Measurements from ENCODE around the gene CENPN.

Gene CENPN

DNA sequence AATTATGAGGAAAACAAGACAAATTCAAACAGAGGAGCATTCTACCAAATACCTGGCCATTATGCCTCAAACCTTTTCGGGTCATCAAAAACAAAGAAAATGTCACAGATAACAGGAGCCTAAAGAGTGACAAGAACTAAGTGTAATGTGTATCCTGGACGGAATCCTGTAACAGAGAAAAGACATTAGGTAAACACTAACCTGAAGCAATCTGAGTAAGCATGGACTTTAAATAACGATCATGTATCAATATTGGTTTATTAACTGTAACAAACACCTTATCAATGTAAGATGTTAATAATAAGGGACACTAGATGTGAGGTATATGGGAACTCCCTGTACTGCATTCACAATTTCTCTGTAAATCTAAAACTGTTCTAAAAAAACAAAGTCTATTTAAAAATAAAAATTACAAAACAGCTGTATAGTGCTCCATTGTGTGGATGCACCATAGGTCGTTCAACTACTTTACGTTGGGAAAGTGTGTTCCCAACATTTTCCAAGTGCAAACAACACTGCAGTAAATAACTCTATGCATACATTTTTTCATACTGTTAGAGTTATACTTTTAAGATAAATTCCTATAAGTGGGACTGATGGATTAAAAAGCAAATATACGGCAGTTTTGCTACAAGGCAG is 15.1 kb upstream of the CENPN start:
- no peak for DNase-seq (ENCODE audit: low read depth in 1 of 2, low spot score in 1 of 2)

DNA sequence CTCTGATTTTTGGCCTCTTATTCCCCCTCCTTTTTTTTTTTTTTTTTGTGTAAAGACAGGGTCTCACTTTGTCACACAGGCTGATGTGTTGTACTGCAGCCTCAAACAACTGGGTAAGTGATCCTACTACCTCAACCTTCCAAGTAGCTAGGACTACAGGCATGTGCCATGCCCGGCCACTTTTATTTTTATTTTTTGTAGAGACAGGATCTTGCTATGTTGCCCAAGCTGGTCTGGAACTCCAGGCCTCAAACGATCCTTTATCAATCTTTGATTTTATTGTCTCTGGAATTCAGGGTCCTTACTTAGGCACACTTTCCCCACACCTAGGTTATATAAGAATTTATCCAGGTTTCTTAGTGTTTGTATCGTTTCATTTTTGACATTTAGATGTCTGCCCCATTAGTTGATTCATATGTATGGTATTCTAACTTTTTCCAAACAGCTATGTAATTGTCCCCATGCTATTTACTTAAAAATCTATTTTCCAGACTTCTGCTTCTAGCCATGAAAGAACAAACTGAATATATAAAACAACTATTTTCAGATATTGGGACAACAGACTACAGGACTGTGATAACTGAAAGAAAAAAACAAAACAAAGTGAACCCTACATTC is 14.2 kb upstream of the CENPN start:
- DNase-seq (ENCODE audit: low read depth in 1 of 2, low spot score in 1 of 2) = no peak

DNA sequence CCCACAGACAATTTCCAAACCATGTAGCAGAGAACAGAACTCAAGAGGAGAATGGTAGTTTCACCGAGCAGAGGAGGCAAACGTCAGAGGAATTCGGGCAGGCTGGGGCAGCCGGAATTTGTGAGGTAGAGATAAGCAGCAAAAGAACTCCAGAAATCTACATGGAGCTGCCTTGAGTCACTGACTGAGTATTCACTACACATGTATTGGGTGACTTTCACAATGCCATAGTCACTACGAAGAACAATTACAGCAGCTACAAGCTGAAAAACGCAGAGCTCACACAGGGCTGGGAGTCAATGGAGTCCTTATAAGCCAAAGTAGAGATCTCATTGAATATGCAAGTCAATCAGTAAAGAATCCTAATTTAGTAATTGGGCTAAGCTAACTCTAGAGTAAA is 13.7 kb upstream of the CENPN start:
- DNase-seq (ENCODE audit: low read depth in 1 of 2, low spot score in 1 of 2) = no peak

DNA sequence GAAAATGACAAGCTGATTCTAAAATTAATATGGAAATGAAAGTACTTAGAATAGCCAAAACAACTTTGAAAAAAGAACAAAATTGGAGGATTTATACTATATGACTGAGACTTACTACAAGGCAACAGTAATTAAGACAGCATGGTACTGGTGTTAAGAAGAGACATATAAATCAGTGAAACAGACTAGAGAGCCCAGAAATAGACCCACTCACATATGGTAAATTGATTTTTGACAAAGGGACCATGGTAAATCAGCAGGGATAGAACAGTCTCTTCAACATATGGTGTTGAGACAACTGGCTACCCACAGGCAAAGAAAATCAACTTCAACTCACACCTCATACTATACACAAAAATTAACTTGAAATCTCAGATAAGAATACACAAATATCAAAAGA is 13.2 kb upstream of the CENPN start:
- no peak for DNase-seq (ENCODE audit: low read depth in 1 of 2, low spot score in 1 of 2)

DNA sequence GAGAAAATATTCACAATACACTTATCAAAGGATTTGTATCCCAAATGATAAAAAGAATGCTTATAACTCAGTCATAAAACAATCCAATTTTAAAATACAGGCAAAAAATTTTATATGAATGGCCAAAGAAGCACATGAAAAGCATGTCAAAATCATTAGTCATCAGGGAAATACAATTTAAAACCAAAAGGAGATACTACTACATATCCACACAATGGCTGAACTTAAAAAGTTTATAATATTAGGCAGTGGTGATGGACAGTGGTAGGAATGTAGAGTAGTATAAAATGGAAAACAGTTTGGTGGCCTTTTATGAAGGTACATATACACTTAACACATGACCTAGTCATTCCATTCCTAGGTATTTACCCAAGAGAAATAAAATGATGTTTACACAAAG is 12.6 kb upstream of the CENPN start:
- DNase-seq (ENCODE audit: low read depth in 1 of 2, low spot score in 1 of 2) = no peak

DNA sequence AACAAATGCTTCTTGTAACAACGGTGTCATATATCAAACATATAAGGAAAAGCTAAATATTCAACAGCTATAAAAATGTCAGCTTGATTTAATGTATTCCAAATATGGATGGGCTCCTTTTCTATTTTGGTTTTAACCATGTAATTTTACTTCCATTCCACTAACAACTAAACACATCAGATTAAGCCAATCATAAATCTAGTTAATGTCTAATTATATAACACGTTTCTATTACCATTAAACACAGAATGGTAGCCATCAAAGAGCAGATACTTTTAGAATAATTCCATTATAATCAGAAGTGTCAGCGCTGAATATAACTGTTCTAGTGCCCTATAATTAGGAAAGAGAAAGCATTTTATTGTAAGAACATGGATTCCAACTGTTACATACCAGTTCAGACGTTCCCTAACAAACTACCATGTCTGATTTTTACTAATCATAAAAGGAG is 10.3 kb upstream of the CENPN start:
- DNase-seq (ENCODE audit: low read depth in 1 of 2, low spot score in 1 of 2) = no peak

DNA sequence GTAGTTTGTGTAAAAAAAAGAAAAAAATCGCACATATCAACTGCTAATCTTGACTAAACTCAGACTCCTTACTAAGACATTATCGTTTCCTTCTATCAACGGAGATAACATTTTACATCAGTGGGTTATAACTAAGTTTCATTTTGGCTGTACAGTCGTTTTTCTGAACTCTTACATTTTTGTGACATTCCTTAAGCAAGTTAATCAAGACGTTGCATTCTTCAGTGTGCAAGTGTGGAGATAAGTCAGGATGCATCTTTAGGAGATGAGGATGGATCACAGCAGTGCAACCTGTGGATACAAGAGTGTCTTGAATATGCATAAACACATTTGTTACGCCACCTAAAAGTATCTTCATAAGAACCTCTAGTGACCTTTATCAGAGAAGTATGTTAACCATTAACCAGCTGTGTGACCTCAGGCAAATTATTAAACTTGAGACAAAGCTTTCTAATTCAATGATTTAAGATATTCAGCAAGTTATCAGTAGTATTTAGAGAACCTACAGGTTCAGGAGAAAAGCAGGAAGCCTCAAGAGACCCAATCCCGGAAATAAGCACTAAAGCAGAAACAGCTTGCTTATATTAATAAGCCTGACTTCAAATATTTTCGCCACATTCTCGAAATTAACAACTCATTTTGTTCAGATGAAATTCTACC is 9.7 kb upstream of the CENPN start:
- no peak for DNase-seq (ENCODE audit: low read depth in 1 of 2, low spot score in 1 of 2)

DNA sequence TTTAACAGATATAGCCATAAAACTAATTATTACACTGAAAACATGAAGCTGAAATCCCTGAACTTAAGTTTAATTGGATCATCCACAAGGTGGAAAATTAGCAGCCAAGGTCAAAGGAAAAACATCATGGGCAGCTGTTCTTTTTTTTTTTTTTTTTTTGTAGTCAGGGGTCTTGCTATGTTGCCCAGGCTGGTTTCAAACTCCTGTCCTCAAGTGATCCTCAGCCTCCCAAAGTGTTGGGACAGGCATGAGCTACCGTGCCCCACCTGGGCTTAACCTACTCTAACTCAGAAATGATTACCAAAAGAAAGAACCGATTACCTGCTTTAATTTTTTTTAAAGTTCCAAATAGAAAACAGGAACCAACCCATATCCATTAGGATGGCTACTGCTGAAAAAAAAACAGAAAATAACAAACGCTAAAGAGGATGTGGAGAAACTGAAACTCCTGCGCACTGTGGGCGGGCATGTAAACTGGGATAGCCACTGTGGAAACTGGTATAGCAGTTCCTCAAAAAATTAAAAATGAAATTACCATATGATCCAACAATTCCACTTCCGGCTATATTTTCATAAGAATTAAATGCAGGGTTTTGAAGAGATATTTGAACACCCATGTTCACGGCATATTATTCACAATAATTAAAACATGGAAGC is 8.9 kb upstream of the CENPN start:
- no peak for DNase-seq (ENCODE audit: low read depth in 1 of 2, low spot score in 1 of 2)

DNA sequence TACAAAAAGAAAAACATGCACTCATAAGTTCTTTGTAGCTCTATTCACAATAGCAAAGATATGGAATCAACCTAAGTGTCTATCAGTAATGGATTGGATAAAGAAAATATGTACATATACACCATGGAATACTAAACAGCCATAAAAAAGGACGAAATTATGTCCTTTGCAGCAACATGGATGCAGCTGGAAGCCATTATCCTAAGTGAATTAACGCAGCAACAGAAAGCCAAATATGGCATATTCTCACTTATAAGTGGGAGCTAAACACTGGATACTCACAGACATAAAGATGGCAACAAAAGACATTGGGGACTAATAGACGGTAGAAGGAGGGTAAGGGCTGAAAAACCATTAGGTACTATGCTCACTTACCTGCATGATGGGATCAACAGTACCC is 6.1 kb upstream of the CENPN start:
- DNase-seq (ENCODE audit: low read depth in 1 of 2, low spot score in 1 of 2) = no peak

DNA sequence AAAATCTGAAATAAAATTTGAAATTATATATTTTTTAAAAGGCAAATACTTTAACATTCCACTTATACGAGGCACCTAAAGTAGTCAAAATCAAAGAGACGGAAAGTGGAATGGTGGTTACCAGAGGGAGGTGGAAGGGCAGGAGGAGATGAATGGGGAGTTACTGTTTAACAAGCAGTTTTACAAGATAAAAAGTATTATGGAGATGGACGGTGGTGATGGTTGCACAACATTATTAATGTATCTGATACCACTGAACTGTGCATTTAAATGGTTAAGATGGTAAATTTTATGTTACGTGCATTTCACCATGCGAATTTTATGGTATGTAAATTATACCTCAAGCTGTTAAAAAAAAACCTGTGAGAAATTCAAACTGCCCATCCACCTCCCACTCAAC is 5.7 kb upstream of the CENPN start:
- no peak for DNase-seq (ENCODE audit: low read depth in 1 of 2, low spot score in 1 of 2)

DNA sequence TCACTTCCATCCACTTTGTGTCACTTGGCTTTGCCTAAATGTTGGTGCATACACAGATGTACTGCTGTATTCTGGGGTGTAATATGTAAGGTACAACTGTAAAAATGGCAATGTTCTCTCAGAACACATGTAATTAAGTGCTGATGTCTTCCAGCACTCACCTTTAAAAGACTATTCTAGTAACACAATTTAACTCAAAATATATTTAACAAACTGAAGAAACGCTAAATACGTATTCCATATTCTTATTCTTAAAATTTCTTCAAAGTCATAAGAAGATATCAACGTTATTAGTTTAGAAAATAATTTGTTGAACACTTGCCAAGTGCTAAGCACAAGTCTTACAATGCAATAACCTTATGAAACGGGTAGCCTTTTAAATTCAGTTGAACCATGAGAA is 4.0 kb upstream of the CENPN start:
- DNase-seq (ENCODE audit: low read depth in 1 of 2, low spot score in 1 of 2) = no peak

DNA sequence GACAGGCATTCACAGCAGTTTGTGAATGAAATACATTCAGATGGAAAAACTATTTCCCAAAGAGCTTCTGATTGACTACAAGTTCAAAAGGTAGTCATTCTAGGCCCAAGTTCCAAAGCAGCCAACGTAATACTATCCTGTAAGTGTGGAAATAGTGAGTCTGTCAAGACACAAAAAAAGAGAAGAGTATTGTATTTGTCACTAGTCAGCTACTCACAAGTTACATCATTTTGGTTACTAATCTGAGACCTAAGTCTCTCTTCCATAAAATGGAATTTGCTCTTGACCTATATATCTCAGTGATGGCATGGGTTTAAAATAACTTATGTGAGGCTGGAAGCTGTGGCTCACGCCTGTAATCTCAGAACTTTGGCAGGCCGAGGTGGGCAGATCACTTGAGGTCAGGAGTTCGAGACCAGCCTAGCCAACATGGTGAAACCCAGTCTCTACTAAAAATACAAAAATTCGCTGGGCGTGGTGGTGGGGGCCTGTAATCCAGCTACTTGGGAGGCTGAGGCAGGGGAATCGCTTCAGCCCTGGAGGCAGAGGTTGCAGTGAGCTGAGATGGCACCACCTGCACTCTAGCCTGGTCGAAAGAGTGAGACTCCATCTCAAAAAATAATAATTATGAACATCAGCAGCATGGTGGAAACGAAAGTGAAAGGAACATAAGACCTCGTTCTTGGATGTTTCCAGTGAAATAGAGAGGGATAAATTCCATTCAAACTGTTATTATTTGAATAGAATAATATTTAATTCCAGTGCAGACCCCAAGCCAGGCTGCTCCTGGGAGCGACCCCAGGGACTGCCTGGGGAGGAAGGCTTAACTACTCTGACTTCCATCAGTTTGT is 3.2 kb upstream of the CENPN start:
- no peak for DNase-seq (ENCODE audit: low read depth in 1 of 2, low spot score in 1 of 2)

DNA sequence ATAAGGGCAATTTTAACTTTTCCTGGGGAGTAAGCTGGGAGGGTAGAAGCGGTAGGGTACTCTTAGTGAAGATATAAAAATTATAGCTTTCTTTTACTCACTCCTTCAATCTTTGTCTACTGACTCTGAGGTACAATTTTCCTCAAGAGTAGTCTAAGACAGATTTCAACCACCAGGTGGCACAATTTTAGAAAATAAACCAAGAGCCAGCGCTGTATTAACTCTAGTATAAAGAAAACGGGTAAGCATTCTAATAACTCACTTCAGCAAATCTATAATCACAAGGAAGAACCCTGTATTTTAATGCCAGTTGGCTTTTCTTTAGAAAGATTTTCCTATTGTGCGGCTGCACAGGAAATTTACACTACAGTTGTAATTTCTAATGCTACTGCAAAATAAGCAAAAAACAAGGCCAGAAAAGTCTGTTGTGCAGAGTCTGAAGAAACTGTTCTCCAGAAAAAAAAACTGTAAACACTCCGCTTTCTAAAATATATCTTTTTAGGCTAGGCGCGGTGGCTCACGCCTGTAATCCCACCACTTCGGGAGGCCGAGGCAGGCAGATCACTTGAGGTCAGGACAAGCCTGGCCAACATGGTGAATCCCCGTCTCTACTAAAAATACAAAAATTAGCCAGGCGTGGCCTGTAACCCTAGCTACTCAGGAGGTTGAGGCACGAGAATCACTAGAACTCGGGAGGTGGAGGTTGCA is 2.2 kb upstream of the CENPN start:
- DNase-seq (ENCODE audit: low read depth in 1 of 2, low spot score in 1 of 2) = no peak

DNA sequence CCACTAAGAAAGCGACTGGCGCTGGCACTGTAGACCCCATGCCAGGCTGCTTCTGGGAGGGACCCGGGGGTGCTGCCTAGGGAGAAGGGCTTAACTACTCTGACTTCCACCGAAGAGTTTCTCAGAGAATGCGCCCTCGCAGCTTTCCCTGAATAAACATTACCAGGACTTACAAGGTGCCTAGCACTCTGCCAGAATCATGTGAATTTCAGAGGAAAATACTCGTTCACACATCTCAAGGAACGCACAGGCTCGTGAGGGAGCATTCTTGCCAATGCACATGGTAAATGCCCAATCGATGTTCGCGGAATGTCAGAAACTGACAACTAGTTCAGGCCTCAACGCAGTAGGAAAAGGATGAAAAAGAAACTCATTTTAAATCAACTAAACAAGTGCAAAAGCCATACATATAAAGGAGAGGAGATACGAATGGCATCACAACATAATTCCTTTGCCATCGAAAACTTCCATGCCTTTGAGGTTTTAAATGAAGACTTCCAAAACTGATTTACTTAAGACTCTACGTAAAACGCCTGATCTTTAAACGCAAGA is 1.3 kb upstream of the CENPN start:
- DNase-seq (ENCODE audit: low read depth in 1 of 2, low spot score in 1 of 2) = no peak

DNA sequence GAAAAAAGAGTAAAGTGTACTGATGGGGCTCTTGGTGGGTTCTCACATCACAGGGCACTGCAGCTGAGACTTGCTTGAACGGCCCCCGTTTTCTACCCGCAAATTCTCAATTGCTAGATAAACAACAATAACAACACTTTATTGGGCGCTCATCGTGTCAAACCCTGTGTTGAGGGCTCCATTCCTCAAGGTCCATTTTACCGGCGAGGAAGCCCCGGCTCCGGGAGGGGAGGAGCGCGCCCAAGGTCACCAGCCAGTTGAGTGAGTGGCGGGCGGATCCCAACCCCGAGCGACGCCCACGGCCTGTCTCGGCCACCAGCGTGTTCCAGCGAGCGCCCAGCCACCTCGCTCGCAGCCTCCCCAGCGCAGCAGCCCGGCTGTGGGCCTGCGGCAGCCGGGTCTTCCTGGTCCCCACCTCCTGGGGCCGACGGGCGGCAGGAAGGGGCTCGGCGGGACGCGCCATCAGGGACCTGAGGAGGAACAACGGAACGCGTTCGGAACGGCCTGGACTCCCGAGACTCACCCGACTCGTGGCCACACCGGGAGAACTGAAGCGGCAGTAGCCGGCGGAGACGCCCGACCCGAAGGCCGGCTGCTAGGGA is 702 bp upstream of the CENPN start:
- peak in 1 of 2 donors; percentile 52 for DNase-seq (ENCODE audit: low read depth in 1 of 2, low spot score in 1 of 2)

DNA sequence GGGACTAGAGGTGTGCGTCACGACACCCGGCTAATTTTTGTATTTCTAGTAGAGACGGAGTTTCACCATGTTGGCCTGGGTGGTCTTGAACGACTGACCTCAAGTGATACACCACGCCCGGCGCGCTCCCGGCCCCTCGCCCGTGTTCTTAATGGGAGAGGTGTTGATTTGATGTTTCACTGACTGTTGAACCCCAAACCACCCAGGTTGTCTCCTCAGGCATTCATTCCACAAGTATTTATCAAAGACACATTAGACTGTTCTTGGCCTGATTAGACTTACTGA is 1.4 kb downstream of the CENPN start:
- no peak for DNase-seq (ENCODE audit: low read depth in 1 of 2, low spot score in 1 of 2)

DNA sequence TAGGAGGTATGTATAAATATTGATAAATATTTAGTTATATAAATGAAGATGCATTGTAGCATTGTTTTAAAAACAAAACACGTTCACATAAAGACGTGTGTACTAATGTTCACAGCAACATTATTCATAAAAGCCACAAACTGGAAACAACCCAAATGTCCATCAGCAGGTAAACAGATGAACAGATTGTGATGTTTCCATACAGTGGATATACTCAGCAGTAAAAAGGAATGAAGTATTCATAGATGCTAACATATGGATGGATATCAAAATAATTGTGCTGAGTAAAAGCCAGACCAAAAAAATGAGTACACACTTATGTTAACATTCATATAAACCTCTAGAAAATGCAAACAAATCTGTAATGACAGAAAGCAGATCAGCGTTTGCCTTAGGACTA is 6.0 kb downstream of the CENPN start:
- no peak for DNase-seq (ENCODE audit: low read depth in 1 of 2, low spot score in 1 of 2)

DNA sequence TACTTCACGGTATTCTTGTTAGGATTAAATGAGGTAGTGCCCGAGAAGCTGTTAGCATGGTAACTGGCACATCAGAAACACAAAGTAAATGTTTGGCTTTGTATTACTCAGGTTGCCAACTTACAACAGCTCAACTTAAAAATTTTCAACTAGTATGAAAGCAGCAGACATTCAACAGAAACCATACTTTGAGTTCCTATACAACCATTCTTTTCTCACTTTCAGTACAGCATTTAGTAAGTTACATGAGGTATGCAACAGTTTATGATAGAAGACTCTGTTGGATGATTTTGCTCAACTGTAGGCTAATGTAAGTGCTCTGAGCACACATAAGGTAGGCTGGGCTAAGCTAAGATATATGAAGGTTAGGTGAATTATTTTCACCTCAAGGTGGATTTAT is 7.7 kb downstream of the CENPN start:
- no peak for DNase-seq (ENCODE audit: low read depth in 1 of 2, low spot score in 1 of 2)

DNA sequence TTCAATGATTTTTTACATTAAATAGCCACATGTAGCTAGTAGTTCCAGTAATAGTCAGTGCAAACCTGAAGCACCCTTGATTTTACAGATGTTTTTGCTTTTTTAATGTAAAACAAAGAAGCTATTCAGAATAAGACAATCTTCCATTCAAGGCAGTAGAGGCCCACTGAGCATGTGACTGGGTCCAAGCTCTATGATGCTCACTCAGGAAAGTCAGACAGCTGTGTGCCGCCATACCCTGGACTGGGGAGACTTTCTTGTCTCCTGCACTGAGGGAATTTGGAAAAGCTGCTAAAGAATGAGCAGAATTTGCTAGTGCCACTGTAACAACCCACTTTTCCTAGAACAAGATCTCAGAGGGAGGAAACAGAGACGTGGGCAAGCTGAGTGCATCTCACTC is 11.5 kb downstream of the CENPN start:
- DNase-seq (ENCODE audit: low read depth in 1 of 2, low spot score in 1 of 2) = no peak

DNA sequence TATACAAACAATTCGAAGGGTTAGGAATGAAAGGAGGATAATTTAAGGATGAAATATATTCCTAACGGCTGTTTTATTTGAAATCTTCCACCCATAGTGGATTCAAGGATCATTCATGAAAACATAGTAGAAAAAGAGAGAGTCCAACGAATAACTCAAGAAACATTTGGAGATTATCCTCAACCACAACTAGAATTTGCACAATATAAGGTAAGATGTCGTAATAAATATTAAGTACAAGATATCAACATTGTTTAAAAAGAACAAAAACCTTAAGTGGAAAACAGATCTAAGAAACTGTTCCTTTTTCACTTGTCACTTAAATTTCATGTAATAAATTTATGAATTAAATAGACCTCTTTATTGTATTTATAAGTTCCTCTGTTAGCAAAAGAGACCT is 19.4 kb downstream of the CENPN start:
- no peak for DNase-seq (ENCODE audit: low read depth in 1 of 2, low spot score in 1 of 2)
